DOHH2 (cell line): ENCODE measurements around the gene SGCD.

Experiments used
- H3F3A ChIP-seq: fragments of 200-600 bp; sonication (generic), shearing (Covaris generic); 2 replicates; pipeline ENCODE4 v1.6.0; 2016; ENCODE audit warnings: antibody characterized with exemption, mild to moderate bottlenecking; ENCODE audit not compliant: control insufficient read depth, insufficient read depth
- H3K27ac ChIP-seq: fragments of 200-600 bp; sonication (generic); 2 replicates; pipeline ENCODE4 v1.5.1; 2014; ENCODE audit warnings: low read depth, mild to moderate bottlenecking, low read length, moderate library complexity
- H3K27me3 ChIP-seq: fragments of 200-600 bp; sonication (generic); 2 replicates; pipeline ENCODE4 v1.6.1; 2014; ENCODE audit warnings: mild to moderate bottlenecking, low read length, mixed read lengths; ENCODE audit not compliant: control insufficient read depth
- H3K36me3 ChIP-seq: fragments of 200-600 bp; sonication (generic); 2 replicates; pipeline ENCODE4 v1.6.1; 2014; ENCODE audit warnings: mild to moderate bottlenecking, low read length, moderate library complexity, mixed read lengths; ENCODE audit not compliant: control insufficient read depth
- H3K4me1 ChIP-seq: fragments of 200-600 bp; sonication (generic); 2 replicates; pipeline ENCODE4 v1.6.1; 2014; ENCODE audit warnings: mild to moderate bottlenecking, low read length, mixed read lengths; ENCODE audit not compliant: control insufficient read depth
- H3K4me2 ChIP-seq: fragments of 200-600 bp; sonication (generic); 2 replicates; pipeline ENCODE4 v1.6.0; 2014; ENCODE audit warnings: mild to moderate bottlenecking, low read length, moderate library complexity
- H3K4me3 ChIP-seq: fragments of 200-600 bp; sonication (generic); 2 replicates; pipeline ENCODE4 v1.5.1; 2014; ENCODE audit warnings: mild to moderate bottlenecking, low read length, mixed read lengths
- H3K79me2 ChIP-seq: fragments of 200-600 bp; sonication (generic); 2 replicates; pipeline ENCODE4 v1.6.1; 2014; ENCODE audit warnings: mild to moderate bottlenecking, low read length, mixed read lengths; ENCODE audit not compliant: control insufficient read depth
- H3K9me2 ChIP-seq: fragments of 200-600 bp; sonication (generic); replicated peaks from 2 replicates; pipeline ENCODE4 v1.6.1; 2014; ENCODE audit warnings: mild to moderate bottlenecking, low read length, mixed read lengths; ENCODE audit not compliant: control insufficient read depth
- H3K9me3 ChIP-seq: fragments of 200-600 bp; sonication (generic); 2 replicates; pipeline ENCODE4 v1.6.1; 2014; ENCODE audit warnings: antibody characterized with exemption, low read length, mixed read lengths; ENCODE audit not compliant: control insufficient read depth, insufficient read depth
- H4K20me1 ChIP-seq: fragments of 200-600 bp; sonication (generic); 2 replicates; pipeline ENCODE4 v1.6.0; 2014; ENCODE audit warnings: low read depth, mild to moderate bottlenecking, antibody characterized with exemption, low read length, moderate library complexity; ENCODE audit not compliant: control insufficient read depth, insufficient read depth
- EZH2phosphoT487 ChIP-seq: fragments of 200-600 bp; sonication (generic); IDR thresholded peaks from 2 replicates; pipeline ENCODE4 v1.6.1; 2017; ENCODE audit warnings: borderline replicate concordance, mild to moderate bottlenecking, antibody characterized with exemption, low read length, moderate library complexity, mixed read lengths
- TF ChIP-seq, protein P1 (sequence below): fragments of 200-600 bp; sonication (generic); IDR thresholded peaks from one replicate; pipeline ENCODE4 v1.5.1; 2014; ENCODE audit warnings: antibody characterized with exemption, mild to moderate bottlenecking, low read depth, low read length; ENCODE audit not compliant: poor library complexity, severe bottlenecking

The SGCD gene

GRCh38 chr5:156505101-156505500, 178.1 kb downstream of the SGCD start:
- no peak overlapping the region for H3K4me3 ChIP-seq
- no peak overlapping the region for H3K4me2 ChIP-seq

DNA sequence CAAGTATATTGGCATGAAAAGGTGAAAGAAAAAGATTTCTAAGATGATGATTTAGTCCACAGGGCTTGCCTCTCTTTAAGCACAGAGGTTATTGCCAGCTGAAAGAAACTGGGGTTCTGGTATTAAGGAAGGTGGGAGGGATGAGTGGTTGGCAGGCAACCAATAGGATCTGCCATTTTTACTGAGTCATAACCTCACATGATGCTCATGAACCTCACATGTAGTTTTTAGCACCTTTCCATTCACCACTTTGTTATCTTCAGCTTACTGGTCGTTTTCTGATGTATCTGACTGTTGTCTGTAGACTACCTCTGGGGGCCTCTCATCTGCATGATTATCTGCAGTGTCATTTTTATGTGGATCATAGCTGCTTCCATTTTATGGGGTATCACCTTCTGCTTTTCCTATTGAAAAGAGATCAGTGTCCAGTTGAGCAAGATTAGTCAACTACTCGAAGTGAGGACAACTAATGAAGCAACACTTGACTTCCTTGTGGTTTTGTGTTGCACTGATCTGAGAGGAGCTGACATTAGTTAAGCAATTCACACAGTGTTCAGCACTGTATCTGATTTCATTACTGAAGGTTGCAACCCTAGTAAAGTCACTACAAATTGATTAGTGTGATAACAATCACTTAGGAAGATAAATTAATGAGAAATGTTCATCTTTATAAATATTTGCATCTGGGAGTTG, 186.3 kb downstream of the SGCD start:
- Histone ChIP-seq H3K27ac (no peak overlapping the region), H3F3A (no peaks in the 10 kb centered on the region), H3K4me3 (no peak overlapping the region), H3K4me1 (no peaks in the 10 kb centered on the region), H4K20me1 (no peaks in the 10 kb centered on the region), H3K27me3 (no peaks in the 10 kb centered on the region), H3K36me3 (no peaks in the 10 kb centered on the region), H3K79me2 (no peaks in the 10 kb centered on the region), H3K9me2 (no peaks in the 10 kb centered on the region), H3K9me3 (no peaks in the 10 kb centered on the region), H3K4me2 (no peak overlapping the region)
- TF ChIP-seq, protein P1, sequence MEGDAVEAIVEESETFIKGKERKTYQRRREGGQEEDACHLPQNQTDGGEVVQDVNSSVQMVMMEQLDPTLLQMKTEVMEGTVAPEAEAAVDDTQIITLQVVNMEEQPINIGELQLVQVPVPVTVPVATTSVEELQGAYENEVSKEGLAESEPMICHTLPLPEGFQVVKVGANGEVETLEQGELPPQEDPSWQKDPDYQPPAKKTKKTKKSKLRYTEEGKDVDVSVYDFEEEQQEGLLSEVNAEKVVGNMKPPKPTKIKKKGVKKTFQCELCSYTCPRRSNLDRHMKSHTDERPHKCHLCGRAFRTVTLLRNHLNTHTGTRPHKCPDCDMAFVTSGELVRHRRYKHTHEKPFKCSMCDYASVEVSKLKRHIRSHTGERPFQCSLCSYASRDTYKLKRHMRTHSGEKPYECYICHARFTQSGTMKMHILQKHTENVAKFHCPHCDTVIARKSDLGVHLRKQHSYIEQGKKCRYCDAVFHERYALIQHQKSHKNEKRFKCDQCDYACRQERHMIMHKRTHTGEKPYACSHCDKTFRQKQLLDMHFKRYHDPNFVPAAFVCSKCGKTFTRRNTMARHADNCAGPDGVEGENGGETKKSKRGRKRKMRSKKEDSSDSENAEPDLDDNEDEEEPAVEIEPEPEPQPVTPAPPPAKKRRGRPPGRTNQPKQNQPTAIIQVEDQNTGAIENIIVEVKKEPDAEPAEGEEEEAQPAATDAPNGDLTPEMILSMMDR, result no peak
- no peak for TF ChIP-seq EZH2phosphoT487

More at GRCh38 chr5:156505101-156505500, 178.1 kb downstream of the SGCD start:
- no peaks in the 10 kb centered on the region for H3F3A ChIP-seq
- TF ChIP-seq EZH2phosphoT487, result no peak
- TF ChIP-seq, protein P1, result no peak
- no peaks in the 10 kb centered on the region for H3K36me3 ChIP-seq
- H3K27me3 ChIP-seq, result no peaks in the 10 kb centered on the region
- H3K9me3 ChIP-seq, result no peaks in the 10 kb centered on the region
- no peaks in the 10 kb centered on the region for H3K9me2 ChIP-seq
- H3K4me1 ChIP-seq, result no peaks in the 10 kb centered on the region
- H3K79me2 ChIP-seq, result no peaks in the 10 kb centered on the region
- no peaks in the 10 kb centered on the region for H4K20me1 ChIP-seq
- no peak overlapping the region for H3K27ac ChIP-seq

- no peak overlapping the region for H3K4me3 ChIP-seq
- no peaks in the 10 kb centered on the region for H3K9me3 ChIP-seq
- no peaks in the 10 kb centered on the region for H3K4me1 ChIP-seq
- H3K27me3 ChIP-seq, result no peaks in the 10 kb centered on the region
- H3K4me2 ChIP-seq, result no peak overlapping the region
- H3K79me2 ChIP-seq, result no peaks in the 10 kb centered on the region
- TF ChIP-seq, protein P1, result no peak
- no peak for TF ChIP-seq EZH2phosphoT487
- H3K9me2 ChIP-seq, result no peaks in the 10 kb centered on the region
- no peaks in the 10 kb centered on the region for H3F3A ChIP-seq
- H3K36me3 ChIP-seq, result no peaks in the 10 kb centered on the region
- no peak overlapping the region for H3K27ac ChIP-seq
- no peaks in the 10 kb centered on the region for H4K20me1 ChIP-seq
Measured at GRCh38 chr5:156515121-156515520, 188.2 kb downstream of the SGCD start.
